Measurements from ENCODE around the gene INTS7.
"Not testable (repeated sequence)": the region's sequence is repeated elsewhere in the genome, so short reads cannot be mapped to it uniquely, and the experiment has no call there.

Gene INTS7

DNA sequence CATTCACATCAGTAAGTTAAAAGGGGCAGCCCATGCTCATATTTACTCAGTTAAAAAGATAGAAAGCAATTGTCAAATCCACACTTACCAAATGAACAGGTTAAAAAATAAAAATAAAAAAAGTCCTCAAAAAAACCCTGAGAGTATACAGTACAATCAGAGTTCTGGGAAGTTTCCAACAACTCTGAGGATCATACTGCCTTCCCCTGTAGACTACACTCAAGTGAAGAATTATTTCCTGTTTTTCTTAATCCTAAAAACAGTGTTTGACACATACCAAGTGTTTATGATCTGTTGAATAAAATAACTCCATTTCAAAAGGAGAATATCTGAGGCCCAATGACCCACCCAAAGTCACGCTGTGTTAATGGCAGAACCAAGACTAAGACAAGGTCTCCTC lies 61.8 kb downstream of the INTS7 start:
- no peak for DNase-seq

DNA sequence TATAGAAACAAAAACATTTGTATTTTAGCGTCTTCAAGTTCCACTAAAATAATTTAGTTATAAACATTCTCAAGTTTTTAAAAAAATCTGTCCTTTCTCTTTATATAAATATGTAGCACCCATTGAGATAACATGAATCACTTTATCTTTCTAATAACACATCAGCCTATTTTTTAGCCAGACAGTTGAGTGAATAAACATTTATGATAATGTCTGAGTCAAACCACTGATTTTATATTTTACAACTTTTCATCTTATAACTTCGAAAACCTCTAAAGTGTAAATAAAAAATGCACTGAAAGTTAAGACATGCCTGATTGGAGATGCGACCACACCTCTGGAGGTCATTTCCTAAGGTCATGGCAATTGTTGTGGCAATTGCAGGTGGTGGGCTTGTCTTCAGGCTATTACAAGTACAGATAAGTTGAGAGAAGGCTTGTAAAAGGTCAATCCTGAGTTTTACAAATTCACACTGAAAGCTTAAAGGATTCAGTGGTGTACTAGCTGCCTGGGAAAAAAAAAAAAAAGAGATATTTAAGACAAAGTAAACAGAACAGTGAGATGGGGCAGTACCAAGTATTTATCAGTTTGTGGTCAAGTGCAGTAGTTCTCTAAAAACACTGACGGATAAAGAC lies 67.0 kb downstream of the INTS7 start:
- DNase-seq, result no peak

DNA sequence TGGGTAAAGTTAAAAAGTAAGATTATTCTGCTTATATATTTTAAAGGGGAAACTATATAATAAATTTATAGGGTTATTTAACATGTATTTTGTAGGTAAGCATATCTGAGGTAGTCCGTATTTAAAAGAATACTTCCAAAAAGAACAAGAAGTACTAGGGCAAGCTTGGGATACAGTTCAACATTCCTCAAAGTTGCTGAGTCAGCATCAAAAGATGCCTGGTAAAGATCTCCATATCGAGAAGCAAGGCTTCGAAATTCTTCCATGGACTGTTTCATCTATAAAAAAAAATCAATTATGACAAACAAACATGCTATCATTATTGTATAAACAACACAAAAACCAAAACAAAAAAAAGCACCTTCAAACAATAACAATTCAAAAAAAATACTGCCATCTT lies 67.7 kb downstream of the INTS7 start:
- no peak for DNase-seq

DNA sequence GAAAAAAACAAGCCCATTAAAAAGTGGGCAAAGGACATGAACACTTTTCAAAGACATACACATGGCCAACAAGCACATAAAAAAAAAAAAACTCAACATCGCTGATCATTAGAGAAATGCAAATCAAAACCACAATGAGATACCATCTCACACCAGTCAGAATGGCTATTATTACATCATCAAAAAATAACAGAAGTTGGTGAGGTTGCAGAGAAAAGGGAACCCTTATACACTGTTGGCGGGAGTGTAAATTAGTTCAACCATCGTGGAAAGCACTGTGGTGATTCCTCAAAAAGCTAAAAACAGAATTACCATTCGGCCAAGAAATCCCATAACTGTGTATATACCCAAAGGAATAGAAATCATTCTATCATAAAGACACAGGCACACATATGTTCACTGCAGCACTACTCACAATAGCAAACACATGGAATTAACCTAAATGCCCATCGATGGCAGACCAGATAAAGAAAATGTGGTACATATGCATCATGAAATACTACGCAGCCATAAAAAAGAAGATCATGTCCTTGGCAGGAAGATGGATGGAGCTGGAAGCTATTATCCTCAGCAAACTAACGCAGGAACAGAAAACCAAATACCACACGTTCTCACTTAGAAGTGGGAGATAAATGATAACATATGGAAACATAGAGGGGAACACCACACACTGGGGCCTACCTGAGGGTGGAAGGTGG lies 70.1 kb downstream of the INTS7 start:
- DNase-seq, result no peak

DNA sequence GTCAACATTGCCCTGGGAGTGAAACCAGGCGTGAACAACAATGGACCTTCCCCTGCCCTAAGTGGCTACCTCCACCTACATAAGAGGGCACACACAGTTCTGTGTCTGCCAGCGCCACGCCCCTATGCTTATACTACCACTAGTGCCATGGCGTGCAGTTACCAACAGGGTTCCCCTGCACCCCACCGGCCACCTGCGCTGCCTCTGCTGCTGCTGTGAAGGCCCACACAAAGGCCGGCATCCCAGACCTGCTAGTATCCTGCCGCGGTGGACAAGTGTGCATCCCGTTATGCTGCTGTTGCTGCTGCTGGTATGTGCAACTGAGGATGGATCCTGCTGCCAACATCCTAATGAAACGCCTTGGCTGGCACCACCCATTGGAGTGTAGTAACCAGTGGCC lies 75.7 kb downstream of the INTS7 start:
- DNase-seq, result no peak

DNA sequence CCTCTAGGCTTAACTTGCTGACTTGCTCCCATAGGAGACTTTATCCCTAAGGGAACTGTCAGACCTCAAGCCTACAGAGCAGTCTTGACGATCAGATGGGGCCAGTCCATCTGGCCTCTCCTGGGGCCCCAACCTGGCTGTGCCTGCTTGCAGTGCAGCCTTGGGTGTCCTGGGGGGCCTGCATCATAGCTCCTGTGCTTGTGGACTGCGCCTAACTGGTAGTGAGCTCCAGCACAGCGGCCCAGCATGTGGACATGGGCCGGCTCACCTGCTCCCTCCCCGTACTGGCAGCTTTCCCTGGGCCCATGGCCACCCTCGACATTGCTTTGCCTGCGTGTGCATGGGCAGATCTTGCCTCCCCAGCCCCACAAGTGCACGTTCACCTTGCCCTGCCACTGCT lies 76.1 kb downstream of the INTS7 start:
- DNase-seq, result no peak

DNA sequence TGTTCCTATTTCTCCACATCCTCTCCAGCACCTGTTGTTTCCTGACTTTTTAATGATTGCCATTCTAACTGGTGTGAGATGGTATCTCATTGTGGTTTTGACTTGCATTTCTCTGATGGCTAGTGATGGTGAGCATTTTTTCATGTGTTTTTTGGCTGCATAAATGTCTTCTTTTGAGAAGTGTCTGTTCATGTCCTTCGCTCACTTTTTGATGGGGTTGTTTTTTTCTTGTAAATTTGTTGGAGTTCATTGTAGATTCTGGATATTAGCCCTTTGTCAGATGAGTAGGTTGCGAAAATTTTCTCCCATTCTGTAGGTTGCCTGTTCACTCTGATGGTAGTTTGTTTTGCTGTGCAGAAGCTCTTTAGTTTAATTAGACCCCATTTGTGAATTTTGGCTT lies 81.3 kb downstream of the INTS7 start:
- DNase-seq, result not testable (repeated sequence)

DNA sequence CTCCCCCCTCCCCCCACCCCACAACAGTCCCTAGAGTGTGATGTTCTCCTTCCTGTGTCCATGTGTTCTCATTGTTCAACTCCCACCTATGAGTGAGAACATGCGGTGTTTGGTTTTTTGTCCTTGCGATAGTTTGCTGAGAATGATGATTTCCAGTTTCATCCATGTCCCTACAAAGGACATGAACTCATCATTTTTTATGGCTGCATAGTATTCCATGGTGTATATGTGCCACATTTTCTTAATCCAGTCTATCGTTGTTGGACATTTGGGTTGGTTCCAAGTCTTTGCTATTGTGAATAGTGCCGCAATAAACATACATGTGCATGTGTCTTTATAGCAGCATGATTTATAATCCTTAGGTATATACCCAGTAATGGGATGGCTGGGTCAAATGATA lies 81.8 kb downstream of the INTS7 start:
- DNase-seq, result not testable (repeated sequence)

DNA sequence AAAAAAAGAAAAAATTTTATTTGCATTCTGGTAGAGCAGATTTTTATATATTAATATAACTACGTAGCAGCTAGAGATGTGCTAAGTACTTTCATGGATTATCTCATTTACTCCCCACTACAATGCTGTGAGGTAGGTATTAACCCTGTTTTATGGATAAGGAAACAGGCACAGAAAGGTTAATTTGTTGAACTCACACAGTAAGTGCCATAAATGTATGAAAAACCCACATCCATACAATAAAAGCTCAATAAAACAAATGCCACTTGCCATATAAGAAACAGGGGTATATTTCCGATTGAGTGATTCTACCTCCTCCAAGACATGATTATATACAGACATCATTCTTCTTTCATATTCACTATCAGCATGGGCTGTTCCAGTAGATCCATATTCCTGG lies 83.1 kb downstream of the INTS7 start:
- DNase-seq, result no peak

DNA sequence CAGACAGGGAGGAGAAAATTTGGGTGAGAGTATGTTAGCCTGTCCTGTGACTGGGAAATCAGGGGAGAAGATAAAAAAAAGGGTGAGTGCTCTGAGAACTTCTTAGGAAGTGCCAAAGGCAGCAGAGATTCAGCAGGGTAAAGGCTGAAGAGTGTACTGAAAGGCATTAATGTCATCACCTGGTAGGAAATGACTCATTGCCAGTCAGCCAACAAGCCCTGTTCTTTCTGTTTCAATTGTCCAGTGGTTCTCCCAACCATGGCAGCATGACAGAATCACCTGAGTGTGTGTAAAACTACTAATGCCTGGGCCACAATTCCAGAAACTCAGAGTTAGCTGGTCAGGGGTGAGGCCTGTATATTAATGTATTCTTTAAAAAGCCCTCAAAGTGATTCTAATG lies 83.5 kb downstream of the INTS7 start:
- no peak for DNase-seq

DNA sequence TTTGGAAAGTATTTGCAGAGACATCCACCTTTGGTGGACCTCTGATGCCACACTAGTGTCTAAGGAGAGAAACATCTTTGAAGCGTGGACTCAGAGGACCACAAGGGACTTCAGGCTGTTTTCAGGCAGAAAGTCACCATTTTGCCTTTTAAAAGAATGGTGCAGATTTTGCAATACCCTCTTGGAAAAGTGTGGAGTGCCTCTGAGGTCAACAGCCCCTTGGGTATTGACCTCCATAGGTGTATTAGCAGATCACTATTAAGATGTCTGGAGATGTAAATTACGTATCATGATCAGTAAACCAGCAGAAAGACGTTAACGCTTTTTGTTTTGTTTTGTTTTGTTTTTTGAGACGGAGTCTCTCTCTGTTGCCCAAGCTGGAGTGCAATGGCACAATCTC lies 87.0 kb downstream of the INTS7 start:
- DNase-seq, result no peak

DNA sequence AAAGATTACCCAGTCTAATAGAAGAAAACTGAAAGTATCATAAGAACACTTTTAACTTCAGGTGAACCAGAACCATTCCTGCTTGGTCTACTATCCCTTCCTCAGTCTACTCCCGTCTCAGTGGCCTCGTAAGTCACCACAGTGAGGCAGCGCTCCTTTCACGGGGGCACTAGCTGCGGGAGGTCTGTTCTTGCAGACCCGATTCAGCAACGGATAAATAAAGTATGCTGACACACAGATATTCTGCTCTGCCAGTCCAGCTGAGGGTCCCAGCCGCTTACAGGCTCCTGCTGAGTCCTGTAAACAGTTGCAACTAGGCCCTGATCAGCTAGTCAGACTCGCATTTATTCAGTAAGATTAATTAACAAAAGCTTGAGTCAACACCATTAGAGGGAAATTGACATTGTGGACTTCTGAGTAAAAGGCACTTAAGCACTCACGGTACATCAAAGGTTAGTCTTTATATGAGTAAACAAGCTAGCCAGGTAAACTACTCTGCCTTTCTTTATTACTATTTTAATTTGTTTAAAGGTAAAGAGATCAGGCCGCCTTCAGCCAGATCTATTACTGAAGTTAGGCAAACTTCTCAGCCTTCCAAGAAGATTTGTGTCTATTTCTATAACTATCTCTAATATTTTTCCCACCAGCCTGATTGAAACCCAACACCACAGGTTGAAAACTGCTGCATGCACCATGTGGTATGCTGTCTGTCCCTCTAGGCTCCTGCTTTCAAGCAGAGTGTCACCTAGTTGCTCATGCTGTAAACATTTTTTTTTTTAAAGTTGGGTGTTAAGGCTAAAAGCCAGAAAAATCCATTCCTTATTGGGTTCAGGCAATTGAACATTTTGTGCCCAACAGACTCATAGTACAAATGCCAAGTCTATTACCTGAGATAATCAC lies 87.7 kb downstream of the INTS7 start:
- no peak for DNase-seq

DNA sequence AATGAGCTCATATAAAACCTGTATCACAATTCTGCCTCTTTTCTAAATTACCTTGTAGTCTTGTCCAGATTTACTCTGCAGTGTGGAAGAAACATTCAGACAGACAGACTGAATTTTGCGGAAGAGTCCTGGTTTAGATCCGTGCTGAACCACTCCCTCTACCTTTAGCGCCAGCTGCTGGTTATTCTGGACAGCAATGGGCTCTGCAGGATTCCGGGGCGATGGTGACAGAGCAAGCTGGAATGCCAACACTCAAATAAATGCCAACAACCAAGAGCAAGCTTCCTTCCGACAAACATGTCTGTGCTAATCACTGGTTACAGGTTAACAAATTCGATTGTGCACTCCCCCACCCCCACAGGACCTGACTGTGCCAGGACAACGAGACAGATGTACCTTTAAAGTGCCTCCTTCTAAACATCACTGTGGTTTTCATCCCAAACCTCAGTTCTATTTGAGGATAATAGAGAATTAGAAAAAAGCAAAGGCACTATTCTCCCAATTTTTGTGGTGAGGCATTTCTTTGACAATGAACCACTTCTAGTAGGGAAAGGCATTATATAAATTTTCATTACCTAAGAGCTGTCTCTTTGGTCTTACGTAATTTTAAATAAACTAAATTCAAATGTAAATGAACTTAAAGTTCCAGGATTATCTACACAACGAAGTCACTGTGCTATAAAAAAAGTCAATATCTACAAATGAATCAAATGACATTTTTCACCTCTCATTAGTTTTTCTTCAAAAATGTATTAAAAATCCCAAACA lies 90.4 kb downstream of the INTS7 start:
- DNase-seq, result no peak

DNA sequence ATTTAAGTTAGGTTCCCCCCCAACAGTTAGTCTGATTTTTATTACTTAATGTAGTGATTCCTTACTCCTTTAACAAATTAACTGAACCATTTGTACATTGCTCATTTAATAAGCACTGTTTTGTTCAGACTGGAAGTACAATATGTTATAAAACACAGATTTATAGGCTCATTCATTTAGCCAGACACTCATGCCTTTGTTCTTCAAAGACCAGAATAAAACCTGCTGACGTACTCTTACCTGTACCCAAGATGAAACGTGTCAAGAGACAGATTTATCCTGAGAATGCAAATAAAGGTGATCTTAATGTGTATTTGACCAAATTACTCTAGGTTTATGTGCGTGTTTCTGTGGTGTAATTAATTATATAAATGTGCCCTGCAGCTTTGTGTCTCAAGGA lies 92.8 kb downstream of the INTS7 start:
- no peak for DNase-seq

DNA sequence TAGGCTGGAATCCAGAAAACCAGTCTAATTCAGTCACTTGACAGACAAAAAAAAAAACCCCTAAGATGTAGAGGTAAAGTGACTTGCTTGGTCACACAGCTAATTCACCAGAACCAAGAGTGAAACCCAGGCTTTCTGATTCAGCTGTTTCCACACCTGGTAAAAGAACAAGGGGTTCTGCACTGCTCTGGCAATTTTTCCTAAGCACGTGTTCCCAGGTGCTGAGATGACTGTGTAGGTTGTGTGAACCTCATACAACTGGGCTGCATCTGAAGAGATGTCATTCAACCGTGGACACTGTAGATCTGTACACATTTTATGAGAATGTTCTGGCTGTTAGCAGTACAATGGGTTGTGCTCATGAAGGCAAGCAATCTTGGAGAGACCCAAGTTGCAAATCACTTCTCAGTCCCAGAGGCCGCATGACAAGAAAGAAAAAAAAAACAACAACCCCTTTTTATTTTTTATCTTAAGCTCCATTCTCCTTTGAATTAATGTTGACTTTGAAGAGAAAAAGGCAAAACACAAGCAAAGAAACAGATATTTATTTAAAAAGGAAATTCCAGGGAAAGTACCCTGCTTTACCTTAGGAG lies 95.4 kb downstream of the INTS7 start:
- peak; percentile 27 for DNase-seq

DNA sequence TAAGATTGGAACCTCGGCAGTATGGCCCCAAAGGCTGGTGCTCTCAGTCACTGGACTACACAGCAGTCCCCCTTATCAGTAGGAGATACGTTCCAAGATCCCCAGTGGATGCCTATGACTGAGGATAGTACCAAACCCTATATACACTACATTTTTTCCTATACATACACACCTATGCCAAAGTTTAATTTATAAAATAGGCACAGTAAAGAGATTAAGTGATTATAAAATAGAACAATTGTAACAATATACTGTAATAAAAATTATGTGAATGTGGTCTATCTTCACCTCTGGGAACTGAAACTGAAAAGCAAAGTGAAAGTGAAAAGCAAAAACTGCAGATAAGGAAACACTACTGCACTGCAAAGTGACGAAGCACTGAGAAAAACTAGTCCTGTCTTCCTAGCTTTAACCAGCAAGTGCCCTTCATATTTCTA lies 96.8 kb downstream of the INTS7 start:
- DNase-seq, result no peak

DNA sequence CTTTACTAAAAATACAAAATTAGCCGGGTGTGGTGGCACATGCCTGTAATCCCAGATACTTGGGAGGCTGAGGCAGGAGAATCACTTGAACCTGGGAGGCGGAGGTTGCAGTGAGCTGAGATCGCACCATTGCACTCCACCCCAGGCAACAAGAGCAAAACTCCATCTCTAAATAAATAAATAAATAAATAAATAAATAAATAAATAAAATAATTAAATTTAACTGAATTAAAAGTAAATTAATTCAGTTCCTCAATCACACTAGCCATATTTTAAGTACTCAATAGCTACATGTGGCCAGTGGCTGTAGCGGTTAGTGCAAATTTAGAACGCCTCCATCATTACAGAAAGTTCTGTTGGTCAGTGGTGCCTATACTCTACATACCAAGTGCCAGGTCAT lies 97.9 kb downstream of the INTS7 start:
- DNase-seq, result not testable (repeated sequence)

DNA sequence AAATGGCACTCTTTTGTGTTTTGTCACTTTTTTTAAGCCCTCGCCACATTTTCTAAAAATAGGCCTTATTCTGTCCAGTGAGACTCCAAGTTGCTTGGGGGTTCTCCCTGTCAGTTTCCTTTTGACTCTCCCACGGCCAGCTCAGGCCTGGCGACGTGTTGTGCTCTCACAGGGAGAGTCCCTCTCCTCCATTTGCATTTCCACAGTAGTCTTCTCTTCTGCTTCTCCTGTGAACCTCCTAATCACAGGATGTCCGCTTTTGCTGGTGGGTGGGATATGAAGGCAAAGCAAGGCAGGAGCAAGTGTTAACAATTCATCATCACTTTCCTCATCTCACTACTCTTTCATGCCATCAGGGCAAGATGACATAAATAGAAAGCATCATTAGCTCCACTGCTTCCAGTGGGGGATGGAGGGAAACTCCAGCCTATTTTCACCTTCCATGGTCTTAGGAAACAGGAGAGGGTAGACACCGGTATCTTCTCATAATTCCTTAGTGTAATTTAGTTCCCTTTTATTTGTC lies 99.8 kb downstream of the INTS7 start:
- peak; percentile 24 for DNase-seq

DNA sequence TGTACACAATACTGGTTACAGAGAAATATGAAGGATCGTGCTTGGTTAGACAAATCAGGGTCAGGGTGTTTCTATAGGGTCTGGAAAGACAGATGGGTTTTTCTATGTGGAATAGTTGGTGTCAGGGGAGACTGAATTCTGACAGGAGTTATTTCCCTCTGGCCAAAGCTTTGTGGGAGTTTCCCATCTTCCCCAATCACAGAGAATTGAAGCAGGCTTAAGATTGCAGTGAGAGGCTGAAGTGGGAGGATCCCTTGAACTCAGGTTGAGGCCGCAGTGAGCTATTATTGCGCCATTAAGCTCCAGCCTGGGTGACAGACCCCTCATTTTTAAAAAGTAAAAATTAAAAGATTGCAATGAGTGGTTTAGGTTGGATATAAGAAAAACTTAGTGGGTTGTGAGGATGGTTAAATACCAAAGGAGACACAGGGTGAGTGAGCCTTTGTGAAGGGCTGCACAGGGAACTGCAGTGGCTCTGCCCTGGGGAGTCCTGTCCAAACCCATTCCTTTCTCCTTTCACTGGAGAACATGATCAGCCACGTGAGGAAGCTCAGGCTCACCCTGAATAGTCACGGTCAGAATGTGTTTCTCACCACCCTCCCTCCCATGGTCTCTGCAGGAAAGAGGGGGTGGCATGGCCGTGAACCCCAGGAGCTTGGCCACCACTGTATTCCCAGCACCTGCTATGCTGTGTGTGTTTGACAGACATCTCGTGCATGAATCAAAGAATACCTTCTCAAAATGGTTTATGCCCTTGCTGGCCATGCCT lies 101.2 kb downstream of the INTS7 start:
- DNase-seq, result no peak

DNA sequence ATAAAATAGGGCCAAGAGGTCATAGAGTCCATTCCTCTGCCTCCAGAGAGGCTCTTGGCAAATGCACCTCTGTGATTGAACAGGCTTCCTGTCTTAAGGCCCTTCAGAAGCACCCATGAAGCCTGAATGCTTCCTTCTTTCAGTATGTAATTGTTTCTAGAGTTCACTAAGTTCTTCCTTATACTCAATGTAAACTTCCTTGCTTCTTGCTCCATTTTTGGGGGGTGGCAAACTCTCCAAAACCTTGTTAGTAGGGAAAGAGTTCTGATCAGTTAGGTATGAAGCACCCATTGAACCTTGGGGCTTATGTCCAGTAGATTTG lies 102.5 kb downstream of the INTS7 start:
- DNase-seq, result no peak

DNA sequence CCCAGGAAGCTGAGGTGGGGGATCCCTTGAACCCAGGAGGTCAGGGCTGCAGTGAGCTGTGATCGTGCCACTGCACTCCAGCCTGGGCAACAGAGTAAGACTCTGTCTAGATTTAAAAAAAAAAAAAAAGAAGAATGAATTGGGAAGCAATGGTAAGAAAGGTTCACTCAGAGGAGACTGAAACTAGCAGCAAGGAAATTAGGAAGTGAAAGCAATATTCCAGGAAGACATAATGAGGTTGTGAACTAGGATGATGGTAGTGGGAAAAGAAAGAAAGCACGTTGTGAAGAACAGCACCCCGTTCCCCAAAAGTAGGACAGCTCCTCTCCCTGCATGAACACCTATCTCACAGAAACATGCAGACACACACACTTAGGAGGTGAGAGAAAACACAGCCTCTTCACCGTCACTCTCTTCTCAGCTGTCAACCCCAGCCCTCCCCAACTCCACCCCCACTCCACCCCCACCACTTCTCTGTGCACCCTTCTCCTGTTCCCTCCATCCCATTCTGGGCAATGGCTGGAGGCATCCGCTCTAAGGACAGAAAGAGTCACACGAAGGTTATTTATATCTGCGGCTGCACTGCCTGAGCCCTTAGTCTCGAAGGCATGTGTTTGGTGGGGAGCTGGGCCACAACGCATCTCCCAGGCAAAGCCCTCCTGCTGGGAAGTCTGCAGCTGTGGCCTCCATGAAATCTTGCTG lies 103.0 kb downstream of the INTS7 start:
- DNase-seq, result no peak

Data from activated naive CD4-positive, alpha-beta T cell treated with anti-CD3 and anti-CD28 coated beads, Interleukin-2, amount 50 U/mL, for 16 hours (primary cell).